Stimulated activated CD8-positive, alpha-beta memory T cell treated with anti-CD3 and anti-CD28 coated beads, Interleukin-2, amount 100 ng/mL, for 48 hours (primary cell): ENCODE results near the gene MYMK.

Source experiments
- DNase-seq, 2 donors: peaks; one replicate each; pipeline ENCODE4 v3.0.0-alpha.2; 2020; ENCODE audit warnings: low read depth in 2 of 2

The MYMK gene

DNA sequence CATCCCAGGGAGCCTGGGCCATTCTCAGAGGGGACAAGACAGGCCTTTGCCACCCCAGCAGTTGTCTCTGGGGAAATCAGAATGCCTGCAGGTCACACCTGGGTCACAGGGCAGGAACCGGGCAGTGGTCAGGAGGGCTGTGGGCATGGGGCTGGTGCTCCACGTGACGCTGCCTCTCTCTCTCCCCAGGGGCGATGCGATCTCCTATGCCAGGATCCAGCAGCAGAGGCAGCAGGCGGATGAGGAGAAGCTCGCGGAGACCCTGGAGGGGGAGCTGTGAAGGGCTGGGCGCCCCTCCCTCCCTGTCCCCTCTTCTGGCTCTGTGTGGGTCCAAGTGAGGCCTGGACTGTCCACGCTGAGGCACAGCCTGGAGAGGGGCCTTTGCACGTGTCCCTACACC lies 56.4 kb downstream of the MYMK start:
- no peak for DNase-seq

DNA sequence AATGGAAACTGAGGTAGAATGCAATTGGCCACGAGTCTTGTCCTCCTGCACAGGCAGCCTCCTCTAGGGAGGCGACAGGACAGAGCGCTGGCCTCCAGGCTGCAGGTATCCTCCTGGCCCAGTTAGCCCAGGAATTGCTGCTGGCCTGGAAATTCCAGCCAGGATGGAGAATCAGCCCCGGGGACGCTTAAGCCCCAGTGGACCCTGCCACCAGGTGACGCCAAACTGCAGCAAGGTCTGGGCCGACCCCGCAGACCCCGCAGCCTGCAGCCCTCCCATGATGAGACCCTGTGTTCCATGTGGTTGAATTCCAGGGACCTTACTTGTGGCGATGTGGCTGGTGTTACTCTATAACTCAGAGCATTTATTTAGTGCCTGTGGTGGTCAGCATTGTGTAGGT lies 57.7 kb downstream of the MYMK start:
- no peak for DNase-seq

DNA sequence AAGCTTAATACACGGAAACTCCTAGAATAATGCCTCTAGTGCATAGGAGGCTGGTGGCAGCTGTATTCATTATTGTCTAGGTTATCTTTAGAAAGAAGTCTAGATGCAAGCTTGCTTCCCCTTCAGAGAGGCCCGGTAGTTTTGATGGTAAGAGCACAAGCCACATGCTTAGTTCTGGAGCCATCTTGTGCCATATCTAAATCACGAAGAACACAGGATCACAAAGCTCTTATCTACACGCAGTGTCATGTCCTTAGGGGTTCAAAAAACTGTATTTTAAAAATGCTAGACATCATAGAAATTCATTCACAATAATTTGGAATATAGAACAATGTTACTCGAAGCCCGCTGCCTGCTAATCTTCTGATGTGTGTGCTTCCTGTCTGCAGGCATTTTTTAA lies 58.8 kb downstream of the MYMK start:
- no peak for DNase-seq

DNA sequence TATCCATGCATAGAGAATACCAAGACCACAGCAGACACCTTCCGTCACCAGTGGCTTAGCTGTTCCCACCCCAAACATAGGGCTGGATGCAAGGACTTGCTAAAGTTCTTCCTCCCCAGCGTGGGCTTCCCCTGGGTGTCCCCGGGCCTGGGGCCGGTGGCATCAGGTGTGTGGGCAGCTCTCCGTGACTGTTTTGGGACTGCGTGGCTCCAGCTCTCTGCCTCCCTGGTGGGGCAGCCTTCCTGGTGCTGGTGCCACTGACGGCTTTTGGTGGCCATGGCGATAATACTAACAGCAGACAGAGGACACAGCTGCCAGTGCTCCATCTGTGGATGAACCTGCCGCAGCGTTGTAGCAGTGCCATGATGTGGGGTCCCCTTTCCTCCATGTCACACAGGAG lies 60.1 kb downstream of the MYMK start:
- DNase-seq = no peak
